DMS114 treated with DMSO at 0.1 percent for 48 hours (cell line): ENCODE measurements around the gene ZNF473.
A peak's percentile ranks its signal among the peaks of the same experiment; 100 is the strongest.
"Not testable (repeated sequence)": the region's sequence is repeated elsewhere in the genome, so short reads cannot be mapped to it uniquely, and the experiment has no call there.

ENCODE experiments used
- DNase-seq: peaks from one replicate; lab custom pipeline; 2025; ENCODE audit not compliant: unreplicated experiment; lab: John Stamatoyannopoulos, UW

The ZNF473 gene

GRCh38 chr19:50047671-50048070 lies 21.9 kb downstream of the ZNF473 start:
- DNase-seq: no peak

GRCh38 chr19:50050406-50051227 lies 24.8 kb downstream of the ZNF473 start:
- peak; percentile 82 for DNase-seq

GRCh38 chr19:50051228-50051895 lies 25.6 kb downstream of the ZNF473 start:
- DNase-seq: not testable (repeated sequence)

- DNase-seq: no peak
Measured at GRCh38 chr19:50051964-50052363, 26.2 kb downstream of the ZNF473 start.

GRCh38 chr19:50053119-50053518 lies 27.3 kb downstream of the ZNF473 start:
- no peak for DNase-seq

GRCh38 chr19:50058425-50058824 lies 32.6 kb downstream of the ZNF473 start:
- DNase-seq: no peak

- no peak for DNase-seq
Measured at GRCh38 chr19:50059045-50059444, 33.2 kb downstream of the ZNF473 start.

GRCh38 chr19:50060107-50060506 lies 34.3 kb downstream of the ZNF473 start:
- DNase-seq: no peak

- no peak for DNase-seq
Measured at GRCh38 chr19:50061650-50062049, 35.8 kb downstream of the ZNF473 start.

GRCh38 chr19:50065938-50066337 lies 40.1 kb downstream of the ZNF473 start:
- no peak for DNase-seq

GRCh38 chr19:50067575-50067974 lies 41.8 kb downstream of the ZNF473 start:
- no peak for DNase-seq

- not testable (repeated sequence) for DNase-seq
Measured at GRCh38 chr19:50068382-50068781, 42.6 kb downstream of the ZNF473 start.

GRCh38 chr19:50075076-50075475 lies 49.3 kb downstream of the ZNF473 start:
- not testable (repeated sequence) for DNase-seq

GRCh38 chr19:50075644-50076372 lies 50.0 kb downstream of the ZNF473 start:
- not testable (repeated sequence) for DNase-seq

GRCh38 chr19:50076581-50077355 lies 51.0 kb downstream of the ZNF473 start:
- not testable (repeated sequence) for DNase-seq

- not testable (repeated sequence) for DNase-seq
Measured at GRCh38 chr19:50079014-50079413, 53.2 kb downstream of the ZNF473 start.

GRCh38 chr19:50084440-50084839 lies 58.6 kb downstream of the ZNF473 start:
- not testable (repeated sequence) for DNase-seq

GRCh38 chr19:50087153-50087552 lies 61.3 kb downstream of the ZNF473 start:
- not testable (repeated sequence) for DNase-seq

GRCh38 chr19:50090706-50091105 lies 64.9 kb downstream of the ZNF473 start:
- DNase-seq: not testable (repeated sequence)

GRCh38 chr19:50091786-50092185 lies 66.0 kb downstream of the ZNF473 start:
- not testable (repeated sequence) for DNase-seq

- DNase-seq: not testable (repeated sequence)
Measured at GRCh38 chr19:50092597-50092996, 66.8 kb downstream of the ZNF473 start.
